Measurements from ENCODE around the gene DYNLL1. TPM values are rescaled to one million over a fixed set of nuclear protein-coding genes. Genes with fewer than 3 reads are reported as not detected.
"Not testable (repeated sequence)": the region's sequence is repeated elsewhere in the genome, so short reads cannot be mapped to it uniquely, and the experiment has no call there.

The DYNLL1 gene
- 100 to 1,000 TPM; 273 to 275 TPM for total RNA-seq

- Mint-ChIP-seq H3K36me3 (ENCODE audit: low read depth) (peaks cover 33% of the 10 kb centered on the region), H3K9me3 (ENCODE audit: insufficient read depth) (no peaks in the 10 kb centered on the region), H3K4me3 (peak within 1 kb of the TSS; percentile 89), H3K27me3 (ENCODE audit: low read depth) (no peaks in the 10 kb centered on the region), H3K4me1 (ENCODE audit: low read depth) (peaks cover 35% of the 10 kb centered on the region), H3K27ac (peak within 1 kb of the TSS; percentile 85)
- DNase-seq (peak; percentile 97), ATAC-seq (peak; percentile 94)
- ChIA-PET POLR2A (interaction anchor here (0.9 to 3.4 kb wide), 7 partner anchors 23 to 295 kb away, joined by 3 to 19 read pairs (median 3); partner anchors contain the start of genes POP5, RNU4-2, RPLP0 and SRSF9), CTCF (interaction anchor here (0.9 to 2.4 kb wide), 8 partner anchors 10 to 139 kb away, joined by 3 to 21 read pairs (median 6); partner anchors contain the start of gene SRSF9)
Measured at GRCh38 chr12:120495731-120496412, at the start of gene DYNLL1. TSS of gene DYNLL1 (plus strand) at chr12:120496113. CDS start at chr12:120496422, 309 bp downstream.

- POLR2A ChIA-PET, result interaction anchor here (0.6 to 1.9 kb wide), 4 partner anchors 9 to 154 kb away, joined by 3 to 6 read pairs (median 3); partner anchors contain the start of genes RNU4-1 and SRSF9
- Mint-ChIP-seq H3K27ac (peak overlapping the region; percentile 99), H3K4me3 (peak overlapping the region; percentile 97), H3K36me3 (ENCODE audit: low read depth) (peaks cover 56% of the 10 kb centered on the region), H3K4me1 (ENCODE audit: low read depth) (peaks cover 41% of the 10 kb centered on the region)
- CTCF ChIA-PET, result interaction anchor here (1.5 to 2.5 kb wide), 5 partner anchors 11 to 219 kb away, joined by 3 to 17 read pairs (median 6); partner anchors contain the start of gene SRSF9
- H3K9me3 Mint-ChIP-seq (ENCODE audit: insufficient read depth); ATAC-seq; H3K27me3 Mint-ChIP-seq (ENCODE audit: low read depth); DNase-seq: not testable (repeated sequence)
Measured at GRCh38 chr12:120446844-120447178, 49.1 kb upstream of the DYNLL1 start.

- H3K36me3 Mint-ChIP-seq (ENCODE audit: low read depth), result peaks cover 52% of the 10 kb centered on the region
- no peaks in the 10 kb centered on the region for H3K9me3 Mint-ChIP-seq (ENCODE audit: insufficient read depth)
- POLR2A ChIA-PET, result interaction anchor here (1.1 to 1.9 kb wide), 2 partner anchors 22 to 155 kb away, joined by 3 to 6 read pairs; partner anchors contain the start of genes RNU4-1 and SRSF9
- peak overlapping the region; percentile 99 for H3K27ac Mint-ChIP-seq
- DNase-seq, result no peak
- CTCF ChIA-PET, result interaction anchor here (1.5 to 2.2 kb wide), 4 partner anchors 10 to 220 kb away, joined by 3 to 17 read pairs (median 7); partner anchors contain the start of gene SRSF9
- H3K27me3 Mint-ChIP-seq (ENCODE audit: low read depth), result no peaks in the 10 kb centered on the region
- ATAC-seq, result no peak
- peak overlapping the region; percentile 97 for H3K4me3 Mint-ChIP-seq
- peaks cover 40% of the 10 kb centered on the region for H3K4me1 Mint-ChIP-seq (ENCODE audit: low read depth)
Measured at GRCh38 chr12:120447992-120448391, 47.9 kb upstream of the DYNLL1 start.

DNA sequence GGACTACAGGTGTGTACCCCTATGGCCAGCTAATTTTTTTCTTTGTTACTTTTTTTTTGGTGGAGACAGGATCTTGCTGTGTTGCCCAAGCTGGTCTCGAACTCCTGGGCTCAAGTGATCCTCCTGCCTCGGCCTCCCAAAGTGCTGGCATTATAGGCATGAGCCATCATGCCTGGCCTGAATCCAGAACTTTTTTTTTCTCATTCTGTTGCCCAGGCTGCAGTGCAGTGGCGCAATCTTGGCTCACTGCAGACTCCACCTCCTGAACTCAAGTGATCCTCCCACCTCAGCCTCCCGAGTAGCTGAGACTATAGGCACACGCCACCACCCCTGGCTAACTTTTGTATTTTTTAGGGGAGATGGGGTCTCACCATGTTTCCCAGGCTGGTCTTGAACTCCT is 43.4 kb upstream of the DYNLL1 start:
- not testable (repeated sequence) for H3K27me3 Mint-ChIP-seq (ENCODE audit: low read depth); DNase-seq; H3K27ac Mint-ChIP-seq; H3K4me3 Mint-ChIP-seq; ATAC-seq; H3K9me3 Mint-ChIP-seq (ENCODE audit: insufficient read depth)
- Mint-ChIP-seq H3K4me1 (ENCODE audit: low read depth) (peaks cover 12% of the 10 kb centered on the region), H3K36me3 (ENCODE audit: low read depth) (peaks cover 51% of the 10 kb centered on the region)
- POLR2A ChIA-PET, result interaction anchor here (0.9 kb wide), 1 partner anchor 11 kb away, joined by 3 read pairs; no protein-coding TSS in a partner anchor
- CTCF ChIA-PET, result interaction anchor here (1.4 to 2.2 kb wide), 4 partner anchors 12 to 16 kb away, joined by 6 to 12 read pairs (median 9); partner anchors contain the start of genes COX6A1 and SRSF9

DNA sequence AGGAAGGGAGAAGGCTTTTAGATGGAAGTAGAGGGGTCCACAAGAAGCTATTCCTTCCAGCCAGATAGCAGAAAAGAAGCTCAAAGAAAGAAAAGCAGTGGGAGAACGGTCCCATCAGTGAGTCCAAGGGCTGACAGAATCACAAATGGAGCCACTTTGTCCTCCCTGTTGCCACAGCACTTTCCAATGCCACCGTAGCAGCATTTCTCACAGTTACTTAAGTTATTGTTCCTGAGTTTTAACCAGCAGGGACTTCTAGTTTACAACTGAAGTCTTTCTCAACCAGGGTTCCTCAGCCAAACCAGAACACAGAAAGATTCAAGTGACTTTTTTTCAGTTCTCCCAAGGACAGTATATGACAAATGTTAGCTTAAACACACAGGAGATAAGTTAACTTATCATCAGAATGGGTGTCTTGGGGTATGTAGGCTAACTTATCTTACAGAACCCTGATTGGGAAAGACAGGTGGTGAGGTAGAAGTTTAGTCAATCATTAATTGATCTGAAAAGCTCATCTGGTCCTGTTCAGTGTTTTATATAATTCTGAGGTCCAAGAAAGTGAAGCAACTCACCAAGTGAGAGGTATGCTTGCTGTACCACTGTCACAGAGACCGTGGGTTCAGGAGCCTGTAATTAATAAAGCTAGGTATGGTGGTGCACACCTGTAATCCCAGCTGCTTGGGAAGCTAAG is 42.7 kb upstream of the DYNLL1 start:
- H3K27me3 Mint-ChIP-seq (ENCODE audit: low read depth), result no peaks in the 10 kb centered on the region
- CTCF ChIA-PET, result interaction anchor here (0.6 to 2.6 kb wide), 8 partner anchors 10 to 225 kb away, joined by 3 to 12 read pairs (median 7); partner anchors contain the start of genes COX6A1 and SRSF9
- H3K4me3 Mint-ChIP-seq, result no peak overlapping the region
- no peaks in the 10 kb centered on the region for H3K9me3 Mint-ChIP-seq (ENCODE audit: insufficient read depth)
- H3K4me1 Mint-ChIP-seq (ENCODE audit: low read depth), result peaks cover 5% of the 10 kb centered on the region
- DNase-seq, result no peak
- POLR2A ChIA-PET, result interaction anchor here (0.8 to 1.0 kb wide), 2 partner anchors 10 to 161 kb away, joined by 3 to 4 read pairs; partner anchors contain the start of gene RNU4-2
- no peak for ATAC-seq
- H3K36me3 Mint-ChIP-seq (ENCODE audit: low read depth), result peaks cover 47% of the 10 kb centered on the region
- no peak overlapping the region for H3K27ac Mint-ChIP-seq

DNA sequence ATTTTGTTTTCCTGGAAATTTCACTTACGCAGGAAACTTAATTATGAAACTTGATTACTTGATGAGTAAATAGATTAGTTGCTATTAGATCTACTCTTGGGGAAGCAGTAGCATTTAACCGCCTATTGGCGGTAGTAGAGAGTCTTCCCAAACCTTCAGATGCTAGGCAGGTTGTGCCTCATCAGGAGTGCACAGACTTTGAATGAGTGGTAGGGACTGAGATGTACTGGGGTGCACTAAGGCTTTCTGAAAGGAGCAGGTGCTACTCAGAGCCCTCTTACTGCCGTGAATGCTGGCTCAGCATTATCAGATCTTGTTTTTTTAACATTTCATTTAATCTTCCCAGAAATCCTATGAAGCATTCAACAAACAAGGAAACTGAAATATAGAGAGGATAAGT is 41.9 kb upstream of the DYNLL1 start:
- Mint-ChIP-seq H3K36me3 (ENCODE audit: low read depth) (peaks cover 49% of the 10 kb centered on the region), H3K27ac (no peak overlapping the region), H3K4me1 (ENCODE audit: low read depth) (peaks cover 4% of the 10 kb centered on the region), H3K4me3 (no peak overlapping the region), H3K27me3 (ENCODE audit: low read depth) (no peaks in the 10 kb centered on the region), H3K9me3 (ENCODE audit: insufficient read depth) (no peaks in the 10 kb centered on the region)
- ATAC-seq (peak; percentile 83), DNase-seq (peak; percentile 46)
- CTCF ChIA-PET, result interaction anchor here (0.6 to 2.9 kb wide), 8 partner anchors 9 to 226 kb away, joined by 3 to 18 read pairs (median 9); partner anchors contain the start of genes COX6A1 and SRSF9
- POLR2A ChIA-PET, result interaction anchor here (0.8 to 1.0 kb wide), 2 partner anchors 9 to 162 kb away, joined by 3 to 4 read pairs; partner anchors contain the start of gene RNU4-2

DNA sequence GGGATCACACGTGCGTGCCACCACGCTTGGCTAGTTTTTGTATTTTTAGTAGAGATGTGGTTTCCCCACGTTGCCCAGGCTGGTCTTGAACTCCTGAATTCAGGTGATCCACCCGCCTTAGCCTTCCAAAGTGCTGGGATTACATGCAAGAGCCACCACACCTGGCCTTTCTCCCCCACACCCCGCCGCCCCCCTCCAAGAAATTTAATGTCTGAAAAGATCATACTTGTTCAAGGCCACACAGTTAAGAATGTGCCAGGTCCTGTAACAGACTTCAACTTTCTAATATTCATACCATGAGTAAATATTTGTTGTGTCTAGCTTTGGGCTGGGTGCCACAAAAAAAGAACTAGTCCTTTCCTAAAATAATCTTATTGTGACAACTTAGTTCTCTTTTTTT is 40.6 kb upstream of the DYNLL1 start:
- no peaks in the 10 kb centered on the region for H3K27me3 Mint-ChIP-seq (ENCODE audit: low read depth)
- POLR2A ChIA-PET, result interaction anchor here (0.6 kb wide), 1 partner anchor 11 kb away, joined by 7 read pairs; no protein-coding TSS in a partner anchor
- no peak overlapping the region for H3K27ac Mint-ChIP-seq
- no peak for ATAC-seq
- no peak for DNase-seq
- peaks cover 56% of the 10 kb centered on the region for H3K36me3 Mint-ChIP-seq (ENCODE audit: low read depth)
- no peaks in the 10 kb centered on the region for H3K9me3 Mint-ChIP-seq (ENCODE audit: insufficient read depth)
- no peaks in the 10 kb centered on the region for H3K4me1 Mint-ChIP-seq (ENCODE audit: low read depth)
- CTCF ChIA-PET, result interaction anchor here (1.4 to 2.9 kb wide), 3 partner anchors 12 to 15 kb away, joined by 4 to 18 read pairs (median 10); partner anchors contain the start of gene SRSF9
- H3K4me3 Mint-ChIP-seq, result no peak overlapping the region

- ATAC-seq (no peak), DNase-seq (no peak)
- Mint-ChIP-seq H3K27me3 (ENCODE audit: low read depth) (no peaks in the 10 kb centered on the region), H3K9me3 (ENCODE audit: insufficient read depth) (no peaks in the 10 kb centered on the region), H3K4me3 (no peak overlapping the region), H3K4me1 (ENCODE audit: low read depth) (no peaks in the 10 kb centered on the region), H3K36me3 (ENCODE audit: low read depth) (peaks cover 63% of the 10 kb centered on the region), H3K27ac (no peak overlapping the region)
- POLR2A ChIA-PET, result no interaction called here
- CTCF ChIA-PET, result interaction anchor here (0.7 to 4.0 kb wide), 10 partner anchors 9 to 133 kb away, joined by 3 to 18 read pairs (median 7); partner anchors contain the start of genes COX6A1, GATC, SRSF9 and TRIAP1
Measured at GRCh38 chr12:120457133-120457532, 38.8 kb upstream of the DYNLL1 start.

DNA sequence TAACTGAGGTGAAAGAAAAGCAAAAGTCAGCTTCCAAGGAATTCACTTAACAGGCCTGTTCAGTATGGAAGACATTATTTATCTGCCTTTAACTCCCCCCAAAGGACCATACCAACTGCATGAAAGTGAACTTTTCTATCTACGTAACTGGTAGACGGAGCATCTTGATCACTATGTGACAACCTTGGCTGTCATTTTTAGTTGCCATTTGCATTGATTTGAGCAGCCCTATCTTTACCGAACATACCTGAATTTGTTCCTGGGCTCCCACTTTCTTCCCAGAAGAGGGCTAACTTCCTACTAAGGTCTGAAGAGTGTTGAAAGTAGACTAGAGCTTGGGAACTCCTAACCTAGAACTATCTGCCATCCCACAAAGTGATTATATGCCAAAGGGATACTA is 35.8 kb upstream of the DYNLL1 start:
- peaks cover 77% of the 10 kb centered on the region for H3K36me3 Mint-ChIP-seq (ENCODE audit: low read depth)
- POLR2A ChIA-PET, result no interaction called here

DNA sequence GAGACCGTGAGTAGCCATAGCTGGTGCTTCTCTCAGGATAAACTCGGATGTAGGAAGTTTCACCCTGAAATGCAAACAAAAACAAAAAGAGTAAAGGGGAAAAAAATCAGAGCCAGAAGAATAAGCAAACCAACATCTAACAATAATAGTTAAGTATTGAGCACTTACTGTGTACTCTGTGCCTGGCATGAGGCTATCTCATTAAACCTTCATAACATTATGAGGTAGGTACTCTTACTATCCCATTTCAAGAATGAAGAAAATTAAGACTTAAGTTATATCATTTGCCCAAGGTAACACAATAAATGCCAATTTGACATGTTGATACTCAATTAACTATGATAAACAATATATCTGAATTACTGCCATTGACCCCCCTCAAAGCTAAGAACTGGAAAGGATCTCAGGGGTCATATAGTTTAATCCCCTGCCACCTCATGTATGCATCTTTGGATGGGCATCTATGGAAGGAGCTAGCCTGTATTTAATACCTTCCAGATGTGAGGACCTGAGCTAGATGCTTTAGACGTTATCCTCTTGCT is 33.7 kb upstream of the DYNLL1 start:
- peaks cover 15% of the 10 kb centered on the region for H3K4me1 Mint-ChIP-seq (ENCODE audit: low read depth)
- DNase-seq, result no peak
- no peak overlapping the region for H3K27ac Mint-ChIP-seq
- no peaks in the 10 kb centered on the region for H3K27me3 Mint-ChIP-seq (ENCODE audit: low read depth)
- ChIA-PET POLR2A (interaction anchor here (0.8 kb wide), 1 partner anchor 16 kb away, joined by 4 read pairs; the partner anchor contains the start of genes GATC and TRIAP1), CTCF (interaction anchor here (1.3 to 1.6 kb wide), 2 partner anchors 9 to 22 kb away, joined by 3 to 6 read pairs; no protein-coding TSS in a partner anchor)
- H3K9me3 Mint-ChIP-seq (ENCODE audit: insufficient read depth), result no peaks in the 10 kb centered on the region
- no peak for ATAC-seq
- H3K4me3 Mint-ChIP-seq, result no peak overlapping the region
- H3K36me3 Mint-ChIP-seq (ENCODE audit: low read depth), result peaks cover 75% of the 10 kb centered on the region

More for the DNA sequence above, 35.8 kb upstream of the DYNLL1 start:
- Mint-ChIP-seq H3K27ac (no peak overlapping the region), H3K27me3 (ENCODE audit: low read depth) (no peaks in the 10 kb centered on the region), H3K9me3 (ENCODE audit: insufficient read depth) (no peaks in the 10 kb centered on the region), H3K4me1 (ENCODE audit: low read depth) (no peaks in the 10 kb centered on the region), H3K4me3 (no peak overlapping the region)
- no peak for DNase-seq
- CTCF ChIA-PET, result interaction anchor here (1.2 to 3.2 kb wide), 2 partner anchors 9 to 19 kb away, joined by 4 to 17 read pairs; partner anchors contain the start of gene SRSF9
- ATAC-seq, result no peak

DNA sequence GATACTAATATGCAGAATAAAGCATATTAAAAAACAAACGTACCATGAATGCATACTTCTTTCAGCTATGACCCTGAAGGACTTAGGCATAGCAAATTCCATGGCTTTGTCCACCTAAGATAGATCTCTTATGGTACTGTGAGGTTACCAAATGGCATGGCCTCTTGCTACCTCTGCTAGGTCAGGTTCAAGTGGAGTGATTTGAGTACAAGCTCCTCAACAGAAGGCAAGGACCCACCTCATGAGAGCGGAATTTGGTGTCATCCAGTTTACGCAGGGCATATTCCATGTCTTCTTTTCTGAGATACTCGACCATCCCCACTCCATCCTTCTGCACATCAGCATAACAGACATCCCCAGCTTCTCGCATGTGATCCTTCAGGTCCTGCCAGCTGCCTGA is 32.2 kb upstream of the DYNLL1 start:
- ATAC-seq, result no peak
- no peaks in the 10 kb centered on the region for H3K27me3 Mint-ChIP-seq (ENCODE audit: low read depth)
- H3K4me1 Mint-ChIP-seq (ENCODE audit: low read depth), result peaks cover 26% of the 10 kb centered on the region
- H3K9me3 Mint-ChIP-seq (ENCODE audit: insufficient read depth), result no peaks in the 10 kb centered on the region
- POLR2A ChIA-PET, result interaction anchor here (0.6 to 1.1 kb wide), 3 partner anchors 10 to 118 kb away, joined by 3 read pairs; partner anchors contain the start of gene POP5
- H3K36me3 Mint-ChIP-seq (ENCODE audit: low read depth), result peaks cover 81% of the 10 kb centered on the region
- CTCF ChIA-PET, result interaction anchor here (0.8 to 2.1 kb wide), 7 partner anchors 7 to 161 kb away, joined by 3 to 7 read pairs (median 3); partner anchors contain the start of gene SIRT4
- DNase-seq, result no peak
- no peak overlapping the region for H3K27ac Mint-ChIP-seq
- H3K4me3 Mint-ChIP-seq, result no peak overlapping the region

Data from activated CD8-positive, alpha-beta T cell treated with anti-CD3 and anti-CD28 coated beads, Interleukin-2, amount 10 ng/mL, durations not matched to agents 7 days and 5 days (primary cell).